ENCODE results near the gene RDX. TPM values are rescaled to one million over a fixed set of nuclear protein-coding genes. Genes with fewer than 3 reads are reported as not detected.

The RDX gene
- total and polyA plus RNA-seq, 2 donors (not counting 1 experiment from before 2014, with no cell fraction given), result 4.4 to 34.8 TPM

- intact Hi-C loops (cut with micrococcal nuclease), result no loop called here
- H3K9me3 ChIP-seq (ENCODE audit: control extremely low read depth in 1 of 3, control insufficient read depth in 2 of 3, insufficient read depth in 1 of 3, low read length in 2 of 3), result no peaks in the 10 kb centered on the region
- H3K4me1 ChIP-seq (ENCODE audit: control insufficient read depth in 2 of 2, insufficient read depth in 2 of 2, low read length in 2 of 2), result no peaks in the 10 kb centered on the region
- H3K27me3 Mint-ChIP-seq, result no peaks in the 10 kb centered on the region
- H3K9me3 Mint-ChIP-seq (ENCODE audit: insufficient read depth), result no peaks in the 10 kb centered on the region
- ATAC-seq (ENCODE audit: low read depth) (no peak), DNase-seq (no peak)
- no peak overlapping the region for H2AFZ ChIP-seq (ENCODE audit: insufficient read depth, low read depth, low read length, poor library complexity, severe bottlenecking)
- H3K36me3 ChIP-seq (replicated peaks in 1 of 2; ENCODE audit: control extremely low read depth in 1 of 2, control insufficient read depth in 1 of 2, extremely low read depth in 1 of 2, insufficient read depth in 2 of 2, low read length in 1 of 2), result no peaks in the 10 kb centered on the region
- no peaks in the 10 kb centered on the region for H3K4me1 Mint-ChIP-seq
- no peaks in the 10 kb centered on the region for H3K27me3 ChIP-seq (replicated peaks in 1 of 4; ENCODE audit: control extremely low read depth in 1 of 4, control insufficient read depth in 3 of 4, insufficient read depth in 4 of 4, low read length in 3 of 4)
- no peak overlapping the region for H3K4me3 ChIP-seq (ENCODE audit: control extremely low read depth in 1 of 5, extremely low read depth in 1 of 5, insufficient read depth in 1 of 5, low read depth in 2 of 5, low read length in 4 of 5)
- no peak overlapping the region for H3K27ac Mint-ChIP-seq
- ChIA-PET CTCF (interaction anchor here (1.4 kb wide), 1 partner anchor 19 kb away, joined by 4 read pairs; no protein-coding TSS in a partner anchor), POLR2A (no interaction called here)
- no peak overlapping the region for H3K4me3 Mint-ChIP-seq
- H3K27ac ChIP-seq (ENCODE audit: low read length in 2 of 2), result no peak overlapping the region
- WGBS (ENCODE audit: insufficient coverage), result 100% methylated on average over 4 of the region's 4 CpGs
- TF ChIP-seq EZH2 (IDR thresholded peaks at IDR 0.05; ENCODE audit: borderline replicate concordance, insufficient read depth, low read depth, low read length, poor library complexity, severe bottlenecking), result no peak
- H3K9ac ChIP-seq (ENCODE audit: low read length), result no peak overlapping the region
- no peaks in the 10 kb centered on the region for H3K79me2 ChIP-seq (ENCODE audit: control insufficient read depth, insufficient read depth, low read length)
- H4K20me1 ChIP-seq (ENCODE audit: control insufficient read depth, insufficient read depth, low read length, poor library complexity, severe bottlenecking), result no peaks in the 10 kb centered on the region
- no peak overlapping the region for H3K4me2 ChIP-seq (replicated peaks; ENCODE audit: low read depth, low read length, poor library complexity, severe bottlenecking)
Measured at GRCh38 chr11:110219006-110219785, 77.2 kb downstream of the RDX start.

- H3K36me3 ChIP-seq (replicated peaks in 1 of 2; ENCODE audit: control extremely low read depth in 1 of 2, control insufficient read depth in 1 of 2, extremely low read depth in 1 of 2, insufficient read depth in 2 of 2, low read length in 1 of 2), result no peaks in the 10 kb centered on the region
- ChIA-PET POLR2A (no interaction called here), CTCF (no interaction called here)
- no peaks in the 10 kb centered on the region for H4K20me1 ChIP-seq (ENCODE audit: control insufficient read depth, insufficient read depth, low read length, poor library complexity, severe bottlenecking)
- H3K4me1 ChIP-seq (ENCODE audit: control insufficient read depth in 2 of 2, insufficient read depth in 2 of 2, low read length in 2 of 2), result no peaks in the 10 kb centered on the region
- H3K27ac ChIP-seq (ENCODE audit: low read length in 2 of 2), result no peak overlapping the region
- H3K4me3 ChIP-seq (ENCODE audit: control extremely low read depth in 1 of 5, extremely low read depth in 1 of 5, insufficient read depth in 1 of 5, low read depth in 2 of 5, low read length in 4 of 5), result no peak overlapping the region
- H3K4me3 Mint-ChIP-seq, result no peak overlapping the region
- no peaks in the 10 kb centered on the region for H3K27me3 ChIP-seq (replicated peaks in 1 of 4; ENCODE audit: control extremely low read depth in 1 of 4, control insufficient read depth in 3 of 4, insufficient read depth in 4 of 4, low read length in 3 of 4)
- H3K4me1 Mint-ChIP-seq, result no peaks in the 10 kb centered on the region
- H3K27ac Mint-ChIP-seq, result no peak overlapping the region
- no peak overlapping the region for H2AFZ ChIP-seq (ENCODE audit: insufficient read depth, low read depth, low read length, poor library complexity, severe bottlenecking)
- H3K79me2 ChIP-seq (ENCODE audit: control insufficient read depth, insufficient read depth, low read length), result no peaks in the 10 kb centered on the region
- TF ChIP-seq EZH2 (IDR thresholded peaks at IDR 0.05; ENCODE audit: borderline replicate concordance, insufficient read depth, low read depth, low read length, poor library complexity, severe bottlenecking) (no peak), CTCF (IDR thresholded peaks at IDR 0.05) (no peak)
- no peaks in the 10 kb centered on the region for H3K9me3 ChIP-seq (ENCODE audit: control extremely low read depth in 1 of 3, control insufficient read depth in 2 of 3, insufficient read depth in 1 of 3, low read length in 2 of 3)
- no peak for ATAC-seq (ENCODE audit: low read depth)
- H3K27me3 Mint-ChIP-seq, result no peaks in the 10 kb centered on the region
- DNase-seq, result no peak
- whole genome bisulfite sequencing (ENCODE audit: insufficient coverage), result 88% methylated on average over 3 of the region's 3 CpGs
- H3K9ac ChIP-seq (ENCODE audit: low read length), result no peak overlapping the region
- H3K9me3 Mint-ChIP-seq (ENCODE audit: insufficient read depth), result no peaks in the 10 kb centered on the region
- intact Hi-C loops (cut with micrococcal nuclease), result no loop called here
- H3K4me2 ChIP-seq (replicated peaks; ENCODE audit: low read depth, low read length, poor library complexity, severe bottlenecking), result no peak overlapping the region
Measured at GRCh38 chr11:110217936-110218335, 78.5 kb downstream of the RDX start.
